ENCODE data around the gene ATF4. TPM values are rescaled to one million over a fixed set of nuclear protein-coding genes. Genes with fewer than 3 reads are reported as not detected.

Gene ATF4
- total and polyA plus RNA-seq, 2 of the 8 experiments (the other 6 are each of a cell fraction or from before 2014, with no cell fraction given) = 553 to 704 TPM

DNA sequence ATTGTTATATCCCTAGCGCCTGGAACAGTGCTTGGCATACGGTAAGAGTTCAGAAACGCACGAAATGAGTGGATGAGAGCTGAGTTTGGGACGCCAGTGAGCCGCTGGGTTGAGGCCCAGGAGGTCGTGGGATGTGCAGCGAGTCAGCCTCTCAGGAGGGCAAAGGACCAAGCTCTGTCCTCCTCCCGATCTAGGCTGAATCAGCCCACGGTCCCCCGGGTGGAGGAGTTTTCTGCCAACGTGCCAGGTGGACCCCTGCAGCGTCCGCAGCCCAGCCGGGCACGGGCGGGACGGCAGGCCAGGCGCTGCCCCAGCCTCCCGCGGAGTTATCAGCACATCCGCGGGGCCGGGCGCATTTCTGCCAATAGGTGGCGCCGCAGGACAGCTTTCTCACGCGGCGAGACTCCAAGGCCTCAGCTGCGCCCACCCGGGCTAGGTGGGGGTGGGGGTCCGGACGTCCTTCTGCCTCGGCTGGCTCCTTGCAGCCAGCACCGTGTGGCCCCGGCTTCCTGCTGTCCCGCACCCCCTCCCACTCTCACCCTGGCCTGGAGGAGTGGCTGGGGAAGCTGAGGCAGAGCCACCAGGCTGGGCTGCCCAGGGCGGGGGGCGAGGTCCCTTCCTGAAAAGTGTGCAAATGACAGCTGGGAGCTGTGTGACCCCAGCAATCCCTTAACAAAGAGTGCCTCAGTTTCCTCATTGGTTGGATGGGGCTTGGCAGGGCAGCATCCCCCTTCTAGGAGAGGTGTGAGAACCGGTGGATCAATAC lies 14.4 kb downstream of the ATF4 start (continued):
- 0 out of 2 replicates have a peak, but pooled peaks have one; percentile 26 for TF ChIP-seq KDM1A (IDR thresholded peaks at IDR 0.05; ENCODE audit: borderline replicate concordance, low read length)
- no peak for TF ChIP-seq CHD1 (IDR thresholded peaks at IDR 0.05; ENCODE audit: low read depth, low read length)

Data from H1 (cell line).